ENCODE results near the gene SH3BP5.

The SH3BP5 gene

DNA sequence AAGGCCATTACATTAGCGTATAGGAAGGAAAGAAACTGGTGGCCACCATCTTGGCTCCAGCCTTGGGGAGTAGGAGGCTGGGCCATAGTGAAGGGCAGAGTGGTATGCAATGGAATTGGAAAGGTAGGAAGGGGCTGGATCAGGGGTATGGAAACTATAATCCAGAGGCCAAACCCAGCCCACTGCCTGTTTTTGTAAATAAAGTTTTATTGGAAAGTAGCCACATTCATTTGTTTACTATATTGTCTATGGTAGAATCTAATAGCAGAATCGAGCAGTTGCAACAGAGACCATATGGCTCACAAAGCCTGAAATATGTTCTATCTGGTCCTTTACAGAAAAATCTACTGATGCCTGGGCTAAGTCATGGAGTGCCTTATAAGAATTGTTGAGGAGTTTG is 14.1 kb upstream of the SH3BP5 start:
- H3K27ac ChIP-seq (ENCODE audit: low read depth, low read length): no peak overlapping the region
- H3K4me1 ChIP-seq (ENCODE audit: insufficient read depth, low read length): no peaks in the 10 kb centered on the region
- H3K9me3 ChIP-seq (ENCODE audit: low read length): no peaks in the 10 kb centered on the region
- no peak overlapping the region for H3K4me3 ChIP-seq (ENCODE audit: low read depth in 1 of 2, low read length in 2 of 2)
- H3K27me3 ChIP-seq (ENCODE audit: control insufficient read depth in 1 of 2, insufficient read depth in 2 of 2, low read length in 2 of 2): no peaks in the 10 kb centered on the region
- H3K9ac ChIP-seq (ENCODE audit: low read length): no peak overlapping the region
- H3K36me3 ChIP-seq (ENCODE audit: insufficient read depth, low read length): no peaks in the 10 kb centered on the region

DNA sequence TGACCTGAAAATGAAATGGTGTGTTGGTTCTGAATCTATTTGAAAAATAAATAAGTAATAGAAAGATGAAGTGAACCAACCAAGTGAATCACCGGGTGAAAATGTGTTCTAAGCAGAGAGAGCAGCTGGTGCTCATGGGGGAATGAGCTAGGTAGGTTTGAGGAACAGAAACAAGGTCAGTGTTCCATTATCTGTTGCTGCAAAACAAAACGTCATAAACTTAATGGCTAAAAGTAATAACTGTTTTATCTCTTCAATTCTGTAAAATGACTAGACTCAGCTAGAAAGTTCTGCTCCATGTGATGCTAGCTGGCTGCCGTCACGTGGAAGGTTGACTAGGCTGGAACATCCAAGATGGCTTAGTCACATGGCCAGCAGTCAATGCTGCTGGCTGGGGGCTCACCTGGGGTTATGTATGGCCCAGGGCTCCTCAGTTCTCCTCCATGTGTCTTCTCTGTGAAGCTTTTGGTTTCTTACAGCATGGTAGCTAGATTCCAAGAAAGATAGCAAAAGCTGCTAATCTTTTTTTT is 13.3 kb upstream of the SH3BP5 start:
- no peak overlapping the region for H3K27ac ChIP-seq (ENCODE audit: low read depth, low read length)
- no peak overlapping the region for H3K4me3 ChIP-seq (ENCODE audit: low read depth in 1 of 2, low read length in 2 of 2)
- no peaks in the 10 kb centered on the region for H3K27me3 ChIP-seq (ENCODE audit: control insufficient read depth in 1 of 2, insufficient read depth in 2 of 2, low read length in 2 of 2)
- no peaks in the 10 kb centered on the region for H3K4me1 ChIP-seq (ENCODE audit: insufficient read depth, low read length)
- no peak overlapping the region for H3K9ac ChIP-seq (ENCODE audit: low read length)
- no peaks in the 10 kb centered on the region for H3K36me3 ChIP-seq (ENCODE audit: insufficient read depth, low read length)
- no peaks in the 10 kb centered on the region for H3K9me3 ChIP-seq (ENCODE audit: low read length)

DNA sequence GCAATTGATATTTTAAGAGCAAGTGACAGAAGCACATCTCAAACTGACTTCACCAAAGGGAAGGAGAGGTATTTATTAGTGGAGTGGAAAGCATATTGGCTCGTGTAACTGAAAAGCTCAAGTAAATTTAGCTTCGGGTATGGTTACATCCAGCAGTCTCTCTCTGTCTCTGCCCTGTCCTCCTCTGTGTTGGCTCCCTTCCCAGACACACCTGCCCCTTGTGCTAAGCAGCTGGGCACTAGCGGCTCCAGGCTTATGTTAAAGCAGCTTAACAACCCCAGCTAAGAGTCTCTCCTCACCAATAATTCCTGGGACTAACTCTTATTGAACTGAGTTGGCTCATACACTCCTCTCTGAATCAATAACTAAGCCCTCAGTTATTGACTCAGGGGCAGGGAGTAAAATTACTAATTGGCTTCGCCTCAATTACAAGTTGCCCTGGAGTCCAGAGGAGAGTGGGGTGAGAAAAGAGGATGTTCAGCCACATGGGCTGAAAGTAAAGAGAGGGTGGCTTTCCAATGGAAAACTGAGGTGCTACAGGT is 12.8 kb upstream of the SH3BP5 start:
- Histone ChIP-seq H3K4me3 (ENCODE audit: low read depth in 1 of 2, low read length in 2 of 2) (no peak overlapping the region), H3K4me1 (ENCODE audit: insufficient read depth, low read length) (no peaks in the 10 kb centered on the region), H3K9ac (ENCODE audit: low read length) (no peak overlapping the region), H3K27me3 (ENCODE audit: control insufficient read depth in 1 of 2, insufficient read depth in 2 of 2, low read length in 2 of 2) (no peaks in the 10 kb centered on the region), H3K36me3 (ENCODE audit: insufficient read depth, low read length) (no peaks in the 10 kb centered on the region), H3K9me3 (ENCODE audit: low read length) (no peaks in the 10 kb centered on the region), H3K27ac (ENCODE audit: low read depth, low read length) (no peak overlapping the region)

DNA sequence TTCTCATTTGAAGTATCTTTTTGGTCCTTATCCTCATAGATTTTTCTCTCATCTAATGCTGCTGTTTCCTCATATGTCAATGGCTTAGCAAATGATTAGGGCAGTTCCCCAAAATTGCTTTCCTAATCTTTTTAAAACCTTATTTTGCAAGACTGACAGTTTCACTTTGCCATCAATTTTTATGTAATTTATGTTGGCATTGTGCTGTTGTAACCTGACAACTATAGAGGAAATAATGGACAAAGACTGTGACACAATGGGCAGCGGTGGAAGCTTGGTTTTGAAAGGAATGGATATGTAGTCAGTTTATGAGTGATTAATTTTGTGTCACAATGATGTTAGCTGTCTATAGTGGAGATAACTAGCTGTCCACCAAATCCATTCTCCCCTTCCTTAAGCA is 10.6 kb upstream of the SH3BP5 start:
- Histone ChIP-seq H3K27ac (ENCODE audit: low read depth, low read length) (no peak overlapping the region), H3K27me3 (ENCODE audit: control insufficient read depth in 1 of 2, insufficient read depth in 2 of 2, low read length in 2 of 2) (no peaks in the 10 kb centered on the region), H3K4me3 (ENCODE audit: low read depth in 1 of 2, low read length in 2 of 2) (no peak overlapping the region), H3K9ac (ENCODE audit: low read length) (no peak overlapping the region), H3K9me3 (ENCODE audit: low read length) (no peaks in the 10 kb centered on the region), H3K36me3 (ENCODE audit: insufficient read depth, low read length) (no peaks in the 10 kb centered on the region), H3K4me1 (ENCODE audit: insufficient read depth, low read length) (no peaks in the 10 kb centered on the region)

DNA sequence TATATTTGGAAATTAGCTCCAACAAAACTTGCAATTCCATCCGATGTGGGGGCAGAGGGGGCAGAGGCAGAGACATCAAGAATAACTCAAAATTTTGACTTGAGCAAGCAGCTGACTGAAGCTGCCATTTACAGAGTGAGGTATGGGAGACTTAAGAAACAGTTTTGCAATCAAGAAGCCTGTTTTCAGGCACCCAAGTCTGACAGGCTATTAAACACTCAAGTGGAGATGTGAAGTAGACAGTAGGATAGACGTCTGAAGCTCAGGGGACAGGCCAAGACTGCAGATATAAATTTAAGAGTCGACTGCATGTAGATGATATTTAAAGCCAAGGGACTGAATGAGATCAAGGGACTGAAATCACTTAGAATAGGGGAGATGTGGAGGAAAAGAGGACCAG is 9.9 kb upstream of the SH3BP5 start:
- Histone ChIP-seq H3K4me3 (ENCODE audit: low read depth in 1 of 2, low read length in 2 of 2) (no peak overlapping the region), H3K27ac (ENCODE audit: low read depth, low read length) (no peak overlapping the region), H3K27me3 (ENCODE audit: control insufficient read depth in 1 of 2, insufficient read depth in 2 of 2, low read length in 2 of 2) (no peaks in the 10 kb centered on the region), H3K36me3 (ENCODE audit: insufficient read depth, low read length) (no peaks in the 10 kb centered on the region), H3K9me3 (ENCODE audit: low read length) (no peaks in the 10 kb centered on the region), H3K4me1 (ENCODE audit: insufficient read depth, low read length) (no peaks in the 10 kb centered on the region), H3K9ac (ENCODE audit: low read length) (no peak overlapping the region)

DNA sequence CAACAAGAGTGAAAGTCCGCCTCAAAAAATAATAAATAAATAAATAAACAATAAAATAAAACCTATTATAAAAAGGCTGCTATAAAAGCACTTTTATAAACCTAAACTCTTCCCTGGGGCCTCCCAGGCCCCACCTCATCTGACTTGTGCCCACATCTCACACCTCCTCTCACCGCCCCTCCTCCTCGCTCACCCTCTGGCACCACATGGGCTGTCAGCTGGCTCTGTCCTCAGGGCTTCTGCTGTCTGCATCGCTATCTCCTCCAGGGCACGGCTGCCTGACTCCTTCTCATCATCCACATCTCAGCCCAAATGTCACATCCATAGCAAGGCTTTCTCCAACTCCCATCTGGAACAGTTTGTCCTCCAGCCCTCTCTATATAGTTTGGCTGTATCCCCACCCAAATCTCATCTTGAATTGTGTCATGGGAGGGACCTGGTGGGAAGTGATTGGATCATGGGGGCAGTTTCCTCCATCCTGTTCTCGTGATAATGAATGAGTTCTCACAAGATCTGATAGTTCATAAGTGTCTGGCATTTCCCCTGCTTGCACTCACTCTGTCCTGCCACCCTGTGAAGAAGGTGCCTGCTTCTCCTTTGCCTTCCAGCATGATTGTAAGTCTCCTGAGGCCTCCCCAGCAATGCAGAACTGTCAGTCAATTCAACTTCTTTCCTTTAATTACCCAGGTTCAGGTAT is 8.8 kb upstream of the SH3BP5 start:
- H3K9me3 ChIP-seq (ENCODE audit: low read length): no peaks in the 10 kb centered on the region
- no peak overlapping the region for H3K4me3 ChIP-seq (ENCODE audit: low read depth in 1 of 2, low read length in 2 of 2)
- H3K9ac ChIP-seq (ENCODE audit: low read length): no peak overlapping the region
- no peaks in the 10 kb centered on the region for H3K36me3 ChIP-seq (ENCODE audit: insufficient read depth, low read length)
- no peaks in the 10 kb centered on the region for H3K4me1 ChIP-seq (ENCODE audit: insufficient read depth, low read length)
- no peak overlapping the region for H3K27ac ChIP-seq (ENCODE audit: low read depth, low read length)
- no peaks in the 10 kb centered on the region for H3K27me3 ChIP-seq (ENCODE audit: control insufficient read depth in 1 of 2, insufficient read depth in 2 of 2, low read length in 2 of 2)

DNA sequence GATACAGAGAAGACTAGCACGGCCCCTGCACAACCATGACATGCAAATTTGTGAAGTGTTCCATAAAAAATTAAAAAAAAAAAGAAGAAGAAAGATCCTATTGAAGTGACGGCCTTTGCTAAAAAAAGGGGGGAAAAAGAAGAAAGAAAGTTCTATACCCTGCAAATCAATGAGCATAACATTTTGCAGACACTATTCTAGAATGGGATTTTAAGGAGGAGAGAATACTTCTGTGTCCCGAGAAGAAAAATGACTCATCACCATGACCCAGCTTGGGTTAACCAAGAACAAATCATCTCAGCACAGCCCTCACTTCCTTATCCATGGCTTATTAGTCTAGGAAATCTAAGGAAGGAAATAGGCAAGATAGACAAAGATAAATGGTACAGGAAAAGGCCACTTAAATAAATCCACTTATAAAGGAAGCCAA is 7.4 kb upstream of the SH3BP5 start:
- H3K4me3 ChIP-seq (ENCODE audit: low read depth in 1 of 2, low read length in 2 of 2): no peak overlapping the region
- no peaks in the 10 kb centered on the region for H3K9me3 ChIP-seq (ENCODE audit: low read length)
- H3K4me1 ChIP-seq (ENCODE audit: insufficient read depth, low read length): no peaks in the 10 kb centered on the region
- H3K27me3 ChIP-seq (ENCODE audit: control insufficient read depth in 1 of 2, insufficient read depth in 2 of 2, low read length in 2 of 2): no peaks in the 10 kb centered on the region
- H3K9ac ChIP-seq (ENCODE audit: low read length): no peak overlapping the region
- H3K36me3 ChIP-seq (ENCODE audit: insufficient read depth, low read length): no peaks in the 10 kb centered on the region
- no peak overlapping the region for H3K27ac ChIP-seq (ENCODE audit: low read depth, low read length)

DNA sequence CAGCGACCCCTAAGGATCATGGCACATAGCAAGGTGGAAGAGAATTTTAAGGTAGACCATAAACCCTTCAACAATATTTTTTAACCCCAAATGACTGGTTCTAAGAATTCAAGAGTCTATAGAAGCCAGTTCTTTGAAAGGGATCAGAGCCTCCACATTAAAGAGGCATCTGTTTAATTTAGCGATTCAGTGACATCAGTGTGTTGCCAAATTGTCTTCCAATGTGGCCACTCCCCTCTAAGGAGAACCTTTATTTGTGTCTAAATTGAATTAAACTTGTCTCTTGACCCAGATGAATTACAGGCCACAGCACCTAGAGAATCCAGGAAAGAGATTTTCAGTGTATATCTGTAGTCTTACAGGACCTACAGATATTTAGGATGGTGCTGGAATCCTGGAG is 6.6 kb upstream of the SH3BP5 start:
- Histone ChIP-seq H3K4me1 (ENCODE audit: insufficient read depth, low read length) (no peaks in the 10 kb centered on the region), H3K4me3 (ENCODE audit: low read depth in 1 of 2, low read length in 2 of 2) (no peak overlapping the region), H3K9ac (ENCODE audit: low read length) (no peak overlapping the region), H3K27ac (ENCODE audit: low read depth, low read length) (no peak overlapping the region), H3K27me3 (ENCODE audit: control insufficient read depth in 1 of 2, insufficient read depth in 2 of 2, low read length in 2 of 2) (no peaks in the 10 kb centered on the region), H3K36me3 (ENCODE audit: insufficient read depth, low read length) (no peaks in the 10 kb centered on the region), H3K9me3 (ENCODE audit: low read length) (no peaks in the 10 kb centered on the region)

DNA sequence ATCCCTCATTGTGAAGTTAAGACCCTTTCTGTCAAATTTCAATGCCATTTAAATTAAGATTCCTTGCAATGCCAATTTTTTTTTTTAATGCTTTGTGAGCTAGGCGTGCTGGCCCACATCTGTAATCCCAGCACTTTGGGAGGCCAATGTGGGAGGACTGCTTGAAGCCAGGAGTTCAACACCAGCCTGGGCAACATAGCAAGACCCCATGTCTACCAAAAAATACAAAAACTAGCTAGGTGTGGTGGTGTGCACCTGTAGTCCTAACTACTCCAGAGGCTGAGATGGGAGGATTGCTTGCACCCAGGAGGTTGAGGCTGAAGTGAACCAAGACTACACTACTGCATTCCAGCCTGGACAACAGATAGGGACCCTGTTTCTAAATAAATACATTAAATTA is 5.6 kb upstream of the SH3BP5 start:
- Histone ChIP-seq H3K9me3 (ENCODE audit: low read length) (no peaks in the 10 kb centered on the region), H3K4me3 (ENCODE audit: low read depth in 1 of 2, low read length in 2 of 2) (no peak overlapping the region), H3K4me1 (ENCODE audit: insufficient read depth, low read length) (peaks cover 6% of the 10 kb centered on the region)

DNA sequence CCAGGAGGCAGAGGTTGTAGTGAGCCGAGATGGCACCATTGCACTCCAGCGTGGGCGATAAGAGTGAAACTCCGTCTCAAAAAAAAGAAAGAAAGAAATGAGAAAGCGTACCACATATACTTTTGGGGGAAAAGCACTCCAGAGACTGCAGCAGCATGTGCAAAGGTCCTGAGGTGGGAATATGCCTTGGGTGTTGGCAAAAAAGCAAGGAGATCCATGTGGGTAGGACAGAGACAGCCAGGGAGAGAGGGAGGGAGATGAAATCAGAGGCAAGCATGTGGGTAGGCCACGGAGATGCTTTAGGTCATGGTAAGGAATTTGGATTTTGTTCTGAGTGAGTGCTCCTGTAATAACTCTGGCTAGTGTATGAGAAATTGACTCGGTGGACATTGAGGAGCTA is 3.7 kb upstream of the SH3BP5 start:
- Histone ChIP-seq H3K9ac (ENCODE audit: low read length) (no peak overlapping the region), H3K4me3 (ENCODE audit: low read depth in 1 of 2, low read length in 2 of 2) (no peak overlapping the region), H3K27me3 (ENCODE audit: control insufficient read depth in 1 of 2, insufficient read depth in 2 of 2, low read length in 2 of 2) (no peaks in the 10 kb centered on the region), H3K4me1 (ENCODE audit: insufficient read depth, low read length) (peaks cover 10% of the 10 kb centered on the region), H3K9me3 (ENCODE audit: low read length) (no peaks in the 10 kb centered on the region), H3K27ac (ENCODE audit: low read depth, low read length) (no peak overlapping the region), H3K36me3 (ENCODE audit: insufficient read depth, low read length) (no peaks in the 10 kb centered on the region)

More for the DNA sequence above, 5.6 kb upstream of the SH3BP5 start:
- H3K27ac ChIP-seq (ENCODE audit: low read depth, low read length): no peak overlapping the region
- H3K36me3 ChIP-seq (ENCODE audit: insufficient read depth, low read length): no peaks in the 10 kb centered on the region
- no peak overlapping the region for H3K9ac ChIP-seq (ENCODE audit: low read length)
- H3K27me3 ChIP-seq (ENCODE audit: control insufficient read depth in 1 of 2, insufficient read depth in 2 of 2, low read length in 2 of 2): no peaks in the 10 kb centered on the region

DNA sequence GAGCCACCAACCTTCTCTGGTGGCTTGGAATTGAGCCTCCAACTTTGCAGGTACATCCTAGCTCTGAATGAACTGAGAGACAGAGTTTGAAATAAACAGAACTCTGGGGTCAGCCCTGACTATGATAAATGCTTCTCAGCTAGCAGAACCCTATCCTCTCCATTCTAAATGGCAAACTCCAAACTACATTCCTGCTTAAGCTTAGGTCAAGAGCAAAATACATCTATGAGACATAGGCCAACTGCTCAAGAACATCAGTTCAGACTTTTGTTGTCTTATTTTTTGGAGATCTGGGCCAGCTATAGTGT is 1.5 kb upstream of the SH3BP5 start:
- H3K4me3 ChIP-seq (ENCODE audit: low read depth in 1 of 2, low read length in 2 of 2): no peak overlapping the region
- H3K36me3 ChIP-seq (ENCODE audit: insufficient read depth, low read length): no peaks in the 10 kb centered on the region
- no peak overlapping the region for H3K9ac ChIP-seq (ENCODE audit: low read length)
- no peaks in the 10 kb centered on the region for H3K9me3 ChIP-seq (ENCODE audit: low read length)
- no peaks in the 10 kb centered on the region for H3K27me3 ChIP-seq (ENCODE audit: control insufficient read depth in 1 of 2, insufficient read depth in 2 of 2, low read length in 2 of 2)
- H3K4me1 ChIP-seq (ENCODE audit: insufficient read depth, low read length): peaks cover 14% of the 10 kb centered on the region
- no peak overlapping the region for H3K27ac ChIP-seq (ENCODE audit: low read depth, low read length)
